HepG2 (cell line): Measurements from ENCODE around the gene HTRA2. TPM values are rescaled to one million over a fixed set of nuclear protein-coding genes. Genes with fewer than 3 reads are reported as not detected.

Experiments used
- ARNTL ChIP-seq: sonication (generic); formaldehyde crosslinking; IDR thresholded peaks from 2 replicates; pipeline ENCODE4 v1.4.0; 2020; ENCODE audit warnings: mild to moderate bottlenecking, missing genetic modification reagents
- ATF7-NPFF ChIP-seq: sonication (generic); formaldehyde crosslinking; IDR thresholded peaks from 2 replicates; pipeline ENCODE4 v1.8.1; 2023; ENCODE audit warnings: mild to moderate bottlenecking, low read depth, missing genetic modification reagents, moderate library complexity
- CCAR2 ChIP-seq: fragments of 200-400 bp; formaldehyde crosslinking; optimal IDR thresholded peaks from 2 replicates; pipeline ENCODE3; 2018; ENCODE audit warnings: low read depth, mild to moderate bottlenecking, low read length, moderate library complexity
- DMAP1 ChIP-seq: IDR thresholded peaks from 2 replicates; pipeline ENCODE4 v1.6.1; 2016
- FLYWCH1 ChIP-seq: sonication (generic); formaldehyde crosslinking; IDR thresholded peaks from 2 replicates; pipeline ENCODE4 v1.8.1; 2023; ENCODE audit warnings: mild to moderate bottlenecking, missing genetic modification reagents
- FOXJ3 ChIP-seq: sonication (generic); formaldehyde crosslinking; IDR thresholded peaks from 2 replicates; pipeline ENCODE4 v1.4.0; 2020; ENCODE audit warnings: missing genetic modification reagents, mild to moderate bottlenecking, borderline replicate concordance
- FOXP1 ChIP-seq, 2 experiments: fragments of 450-650 bp in 1 of 2; IDR thresholded peaks; 2 replicates each; pipeline ENCODE4 v1.6.1; 2017 to 2018; ENCODE audit warnings: antibody characterized with exemption in 1 of 2
- GZF1 ChIP-seq: sonication (generic); formaldehyde crosslinking; IDR thresholded peaks from 2 replicates; pipeline ENCODE4 v1.5.1; 2020; ENCODE audit warnings: mild to moderate bottlenecking, missing genetic modification reagents
- LCORL ChIP-seq, 2 experiments: fragments of 450-650 bp in 1 of 2; sonication (generic) in 1 of 2; formaldehyde crosslinking in 1 of 2; IDR thresholded peaks; 2 replicates each; pipeline versions ENCODE4 v1.5.0 to v1.6.1; 2017 to 2020; ENCODE audit warnings: antibody characterized with exemption in 1 of 2, missing genetic modification reagents in 1 of 2
- MAF1 ChIP-seq: sonication (generic); formaldehyde crosslinking; IDR thresholded peaks from 2 replicates; pipeline ENCODE4 v1.5.0; 2020; ENCODE audit warnings: missing genetic modification reagents, borderline replicate concordance
- PBX3 ChIP-seq: sonication (generic); formaldehyde crosslinking; IDR thresholded peaks from 2 replicates; pipeline ENCODE4 v1.8.1; 2023; ENCODE audit warnings: missing genetic modification reagents, inconsistent platforms, borderline replicate concordance
- REL ChIP-seq: sonication (generic); formaldehyde crosslinking; conservative IDR thresholded peaks from 2 replicates; pipeline ENCODE4 v1.8.0; 2022; ENCODE audit warnings: mild to moderate bottlenecking, missing genetic modification reagents, moderate library complexity
- SMYD3 ChIP-seq: sonication (generic); formaldehyde crosslinking; IDR thresholded peaks from 2 replicates; pipeline ENCODE4 v1.8.1; 2023; ENCODE audit warnings: mild to moderate bottlenecking, missing genetic modification reagents
- TGIF2 ChIP-seq: IDR thresholded peaks from 2 replicates; pipeline ENCODE4 v1.6.1; 2016; ENCODE audit warnings: control low read depth, missing compliant biosample characterization
- ZFP1 ChIP-seq: IDR thresholded peaks from 2 replicates; pipeline ENCODE4 v1.6.1; 2016
- ZNF333 ChIP-seq: sonication (generic); formaldehyde crosslinking; IDR thresholded peaks from 2 replicates; pipeline ENCODE4 v1.4.0; 2020; ENCODE audit warnings: mild to moderate bottlenecking, missing genetic modification reagents, borderline replicate concordance
- ZNF543 ChIP-seq: sonication (generic); formaldehyde crosslinking; IDR thresholded peaks from 2 replicates; pipeline ENCODE4 v1.4.0; 2020; ENCODE audit warnings: mild to moderate bottlenecking, missing genetic modification reagents
- ZNF589 ChIP-seq: sonication (generic); formaldehyde crosslinking; conservative IDR thresholded peaks from 2 replicates; pipeline ENCODE4 v1.8.0; 2022; ENCODE audit warnings: mild to moderate bottlenecking, moderate library complexity, missing genetic modification reagents
- ZNF788 ChIP-seq: sonication (generic); formaldehyde crosslinking; IDR thresholded peaks from 2 replicates; pipeline ENCODE4 v1.5.0; 2020; ENCODE audit warnings: mild to moderate bottlenecking, missing genetic modification reagents, borderline replicate concordance
- polyA plus RNA-seq, 8 experiments: library from polyadenylated mRNA; depleted of rRNA in 3 of 8; stranded (reverse) in 7 of 8; unstranded in 1 of 8; fragments of >200 nt; fragmentation: Illumina TruSeq in 4 of 8; extraction: Trizol in 4 of 8; gene quantifications; 2 replicates each; pipeline versions ENCODE4 v1.2.1 to v1.2.3, GENCODE V29; 2011 to 2016; ENCODE audit warnings: low read depth in 4 of 8, missing spikeins in 1 of 8, mixed read lengths in 1 of 8; ENCODE audit not compliant: insufficient read depth in 1 of 8
- total RNA-seq, 5 experiments: library from RNA; depleted of rRNA; stranded (reverse); fragments of >200 nt; fragmentation: Illumina TruSeq; extraction: Trizol; gene quantifications; 2 replicates each; pipeline ENCODE4 v1.2.3, GENCODE V29; 2016; ENCODE audit warnings: low read depth in 1 of 5
- TF ChIP-seq, protein P1 (sequence below): sonication (generic); formaldehyde crosslinking; conservative IDR thresholded peaks from 2 replicates; pipeline ENCODE4 v1.8.1; 2023; ENCODE audit warnings: missing genetic modification reagents

HTRA2 gene
- total and polyA plus RNA-seq, 2 of the 13 experiments (the other 11 are each of a cell fraction or from before 2014, with no cell fraction given): 47.7 to 50.3 TPM

DNA sequence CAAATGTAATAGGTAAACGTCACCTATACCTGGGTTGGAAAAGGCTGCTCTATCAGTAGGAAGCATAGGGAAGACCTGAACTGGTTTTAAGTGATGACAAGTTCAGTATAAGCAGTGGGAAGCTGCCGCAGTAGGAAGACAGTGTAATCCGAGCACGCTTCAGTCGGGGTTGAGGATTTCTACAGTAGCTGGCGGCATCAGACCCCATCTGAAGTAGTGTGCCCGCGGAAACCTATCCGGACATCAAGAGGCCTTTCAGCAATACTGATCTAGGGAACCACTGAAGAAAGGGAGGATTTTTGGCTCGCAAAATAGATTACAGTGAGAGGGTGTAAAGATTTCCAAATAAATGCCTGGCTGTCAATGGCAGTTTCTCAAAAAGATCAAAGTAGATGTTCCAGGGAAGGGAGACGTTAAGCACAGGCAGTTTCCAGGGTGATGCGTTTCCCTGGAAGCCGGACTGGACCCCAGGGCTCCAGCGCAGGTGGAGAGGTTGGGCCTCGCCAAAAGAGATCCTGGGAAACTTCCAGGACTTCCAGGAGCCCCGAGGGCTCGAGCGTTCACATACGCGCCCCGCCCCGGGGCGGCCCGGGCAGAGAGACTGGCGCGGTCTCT is 18.7 kb downstream of the HTRA2 start (continued):
- TF ChIP-seq ZNF788 (CRISPR knock-in tag): no peak
- no peak for TF ChIP-seq CCAR2
- TF ChIP-seq ZFP1 (CRISPR knock-in tag): no peak
- TF ChIP-seq GZF1 (CRISPR knock-in tag): no peak
- no peak for TF ChIP-seq ZNF589 (CRISPR knock-in tag)
- no peak for TF ChIP-seq FOXP1 (IDR thresholded peaks at IDR 0.05)
- no peak for TF ChIP-seq FOXP1 (CRISPR knock-in tag; IDR thresholded peaks at IDR 0.05)
- TF ChIP-seq FOXJ3 (CRISPR knock-in tag): no peak
- no peak for TF ChIP-seq REL
- TF ChIP-seq ATF7-NPFF (CRISPR knock-in tag): no peak
- TF ChIP-seq ARNTL: no peak
- peak; percentile 23; the same call in 1 of the 2 replicates for TF ChIP-seq ZNF543 (CRISPR knock-in tag)
- TF ChIP-seq FLYWCH1 (CRISPR knock-in tag): 0 out of 2 replicates have a peak, but pooled peaks have one; percentile 49
- TF ChIP-seq, protein P1, sequence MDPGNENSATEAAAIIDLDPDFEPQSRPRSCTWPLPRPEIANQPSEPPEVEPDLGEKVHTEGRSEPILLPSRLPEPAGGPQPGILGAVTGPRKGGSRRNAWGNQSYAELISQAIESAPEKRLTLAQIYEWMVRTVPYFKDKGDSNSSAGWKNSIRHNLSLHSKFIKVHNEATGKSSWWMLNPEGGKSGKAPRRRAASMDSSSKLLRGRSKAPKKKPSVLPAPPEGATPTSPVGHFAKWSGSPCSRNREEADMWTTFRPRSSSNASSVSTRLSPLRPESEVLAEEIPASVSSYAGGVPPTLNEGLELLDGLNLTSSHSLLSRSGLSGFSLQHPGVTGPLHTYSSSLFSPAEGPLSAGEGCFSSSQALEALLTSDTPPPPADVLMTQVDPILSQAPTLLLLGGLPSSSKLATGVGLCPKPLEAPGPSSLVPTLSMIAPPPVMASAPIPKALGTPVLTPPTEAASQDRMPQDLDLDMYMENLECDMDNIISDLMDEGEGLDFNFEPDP (CRISPR knock-in tag): 0 out of 2 replicates have a peak, but pooled peaks have one; percentile 84
- TF ChIP-seq DMAP1 (CRISPR knock-in tag): 0 out of 2 replicates have a peak, but pooled peaks have one; percentile 19
- no peak; the same call in 1 of the 2 replicates for TF ChIP-seq TGIF2
- no peak for TF ChIP-seq LCORL (IDR thresholded peaks at IDR 0.05)
- peak; percentile 66; the same call in 1 of the 2 replicates for TF ChIP-seq LCORL (CRISPR knock-in tag; IDR thresholded peaks at IDR 0.05)
- no peak for TF ChIP-seq PBX3
- 0 out of 2 replicates have a peak, but pooled peaks have one; percentile 62 for TF ChIP-seq SMYD3 (CRISPR knock-in tag)
- TF ChIP-seq MAF1 (CRISPR knock-in tag): no peak
- TF ChIP-seq ZNF333: peak; percentile 90
